Anterior cingulate cortex (tissue), 58 donors: ENCODE data around the gene AFM.
A peak's percentile ranks its signal among the peaks of the same experiment; 100 is the strongest.

Experiments
- DNase-seq, 58 donors: peaks; one replicate each; lab custom pipeline; 2025; lab: John Stamatoyannopoulos, UW

The AFM gene

DNA sequence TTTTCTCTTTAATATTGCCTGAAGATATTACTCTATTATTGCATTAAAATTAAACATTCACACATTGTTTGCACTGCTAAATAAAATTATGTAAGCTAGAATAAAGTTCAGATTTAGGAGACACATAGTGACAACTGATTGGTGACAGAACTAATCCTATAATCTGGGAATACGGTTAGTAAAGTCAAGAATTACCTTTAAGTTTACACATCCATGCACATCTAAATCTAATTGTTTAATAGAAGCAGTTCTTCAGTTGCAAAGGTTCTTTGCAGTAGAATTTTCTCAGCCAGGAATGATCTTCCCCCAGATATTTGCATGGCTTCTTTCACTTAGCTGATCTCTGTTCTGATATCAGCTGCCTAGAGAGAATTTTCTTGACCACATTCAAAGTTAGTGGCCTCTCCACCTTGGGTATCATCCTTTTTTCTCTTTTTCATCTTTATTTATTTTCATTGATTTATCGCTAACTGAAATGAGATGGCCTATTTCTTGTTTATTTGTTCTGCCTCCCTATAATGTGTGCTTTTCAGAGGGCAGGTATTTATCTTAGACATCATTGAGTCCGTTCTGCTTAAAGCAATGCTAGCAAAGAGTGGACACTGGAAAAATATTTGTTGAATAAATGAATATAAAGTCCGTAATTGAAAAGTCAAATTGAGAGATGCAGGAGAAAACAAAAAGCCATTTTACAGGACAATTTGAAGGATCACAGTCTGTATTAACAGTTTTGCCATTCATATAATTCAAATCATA, 32.9 kb upstream of the AFM start:
- no peak for DNase-seq

DNA sequence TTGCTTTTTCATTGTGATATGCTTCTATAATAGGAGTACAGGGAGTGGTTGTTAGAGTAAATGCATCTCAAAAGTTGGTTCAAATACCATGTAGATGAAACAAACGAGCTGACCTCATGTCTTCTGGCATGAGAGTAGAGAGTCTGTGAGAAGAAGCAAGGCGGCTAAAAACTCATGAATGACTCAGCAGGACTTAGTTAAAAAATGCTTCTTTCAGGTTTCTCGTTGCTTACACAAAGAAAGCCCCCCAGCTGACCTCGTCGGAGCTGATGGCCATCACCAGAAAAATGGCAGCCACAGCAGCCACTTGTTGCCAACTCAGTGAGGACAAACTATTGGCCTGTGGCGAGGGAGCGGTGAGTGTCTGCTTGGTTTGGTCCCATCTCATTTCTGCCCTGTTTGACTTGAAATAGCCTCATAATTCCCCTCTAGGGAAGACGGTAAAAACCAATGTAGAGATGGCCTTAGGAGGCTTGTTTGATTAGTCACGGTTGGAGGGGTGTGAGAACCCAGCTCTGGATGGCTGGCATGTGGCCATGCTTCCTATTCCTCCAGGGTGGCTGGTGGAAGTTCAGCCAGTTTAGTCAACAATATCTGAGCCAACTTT, 31.0 kb upstream of the AFM start:
- DNase-seq = peak in 2 of 58 donors; percentile 4 to 6

DNA sequence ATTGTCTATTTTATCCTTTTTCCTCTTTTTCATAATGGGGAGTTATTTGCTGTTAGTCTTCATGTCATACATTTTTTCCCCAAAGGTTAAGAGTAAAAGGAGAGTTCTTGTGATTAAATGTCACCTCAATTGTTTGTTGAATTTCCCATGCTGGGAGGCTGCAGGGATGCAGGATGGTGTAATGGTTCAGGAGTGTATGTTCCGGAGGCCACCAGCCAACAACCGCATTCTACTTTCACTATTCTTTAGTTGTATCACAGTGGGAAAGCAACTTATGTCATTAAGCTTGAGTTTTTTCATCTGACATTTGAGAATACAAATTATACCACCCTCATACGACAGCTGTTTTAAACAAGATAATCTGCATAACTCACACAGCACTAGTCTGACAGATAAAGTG, 30.1 kb upstream of the AFM start:
- no peak for DNase-seq

DNA sequence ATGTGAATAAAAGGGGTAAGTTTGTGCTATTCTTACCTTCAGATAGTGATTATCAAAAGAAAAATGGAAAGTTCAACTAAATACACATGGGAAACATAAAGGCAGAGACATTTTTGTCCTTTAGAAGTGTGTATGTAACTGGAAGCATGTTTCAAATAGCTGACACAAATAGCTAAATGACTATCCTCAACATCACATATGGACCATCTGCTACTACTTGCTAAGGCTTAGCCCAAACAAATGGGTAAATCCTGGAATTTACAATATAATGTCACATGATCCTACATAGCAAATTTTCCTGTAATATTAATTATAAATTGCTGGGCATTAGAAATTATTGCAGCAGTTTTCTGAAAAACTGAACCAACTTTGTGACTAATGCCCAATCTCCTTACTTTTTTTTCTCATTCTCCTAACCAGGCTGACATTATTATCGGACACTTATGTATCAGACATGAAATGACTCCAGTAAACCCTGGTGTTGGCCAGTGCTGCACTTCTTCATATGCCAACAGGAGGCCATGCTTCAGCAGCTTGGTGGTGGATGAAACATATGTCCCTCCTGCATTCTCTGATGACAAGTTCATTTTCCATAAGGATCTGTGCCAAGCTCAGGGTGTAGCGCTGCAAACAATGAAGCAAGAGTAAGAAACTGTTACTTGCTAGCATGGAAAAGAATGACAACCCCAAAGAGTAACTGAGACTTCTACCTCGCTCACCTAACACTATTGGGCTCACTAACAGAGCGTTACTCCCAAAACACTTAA, 29.4 kb upstream of the AFM start:
- DNase-seq = no peak

DNA sequence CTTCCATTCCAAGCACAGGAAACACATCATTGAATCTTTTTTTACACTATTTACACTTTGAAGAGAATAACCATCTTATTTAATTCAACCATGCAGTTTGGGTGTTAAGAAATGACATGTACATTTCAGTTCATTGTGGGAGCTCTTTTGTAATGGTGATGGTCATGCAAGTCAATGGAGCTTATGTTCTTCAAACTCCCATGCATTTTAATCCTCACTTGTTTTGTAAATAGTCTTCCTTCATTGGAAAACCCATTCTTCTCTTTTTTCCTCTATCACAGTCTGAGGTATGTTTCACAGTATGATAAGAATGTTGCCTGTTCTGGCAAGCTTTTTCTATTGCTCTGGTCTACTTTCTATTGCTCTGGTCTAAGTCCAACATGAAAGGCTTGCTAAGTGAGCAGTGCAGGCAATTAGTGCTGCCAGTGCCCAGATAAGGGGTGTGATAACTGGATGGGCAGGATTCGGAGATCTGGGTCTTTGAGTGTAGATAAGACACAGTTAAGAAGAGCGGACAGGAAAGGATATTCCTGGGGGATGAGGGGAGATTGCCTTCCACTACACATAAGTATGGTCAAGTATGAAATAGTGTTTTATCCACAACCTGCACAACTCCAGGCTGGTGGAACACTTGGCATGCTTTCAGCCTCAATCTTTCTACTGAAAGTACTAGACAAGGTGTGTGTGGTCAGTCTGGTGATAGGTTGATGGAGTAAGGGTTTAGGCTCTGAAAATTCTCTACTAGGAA, 28.4 kb upstream of the AFM start:
- DNase-seq = no peak

DNA sequence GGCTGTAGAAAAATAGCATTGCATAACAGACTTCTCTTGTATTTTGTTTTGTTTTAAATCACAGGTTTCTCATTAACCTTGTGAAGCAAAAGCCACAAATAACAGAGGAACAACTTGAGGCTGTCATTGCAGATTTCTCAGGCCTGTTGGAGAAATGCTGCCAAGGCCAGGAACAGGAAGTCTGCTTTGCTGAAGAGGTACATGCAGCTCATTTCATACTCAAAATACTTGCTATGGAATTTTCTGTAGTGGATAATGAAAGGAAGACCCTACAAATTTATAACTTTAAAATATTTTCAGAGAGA, 27.9 kb upstream of the AFM start:
- DNase-seq = no peak

DNA sequence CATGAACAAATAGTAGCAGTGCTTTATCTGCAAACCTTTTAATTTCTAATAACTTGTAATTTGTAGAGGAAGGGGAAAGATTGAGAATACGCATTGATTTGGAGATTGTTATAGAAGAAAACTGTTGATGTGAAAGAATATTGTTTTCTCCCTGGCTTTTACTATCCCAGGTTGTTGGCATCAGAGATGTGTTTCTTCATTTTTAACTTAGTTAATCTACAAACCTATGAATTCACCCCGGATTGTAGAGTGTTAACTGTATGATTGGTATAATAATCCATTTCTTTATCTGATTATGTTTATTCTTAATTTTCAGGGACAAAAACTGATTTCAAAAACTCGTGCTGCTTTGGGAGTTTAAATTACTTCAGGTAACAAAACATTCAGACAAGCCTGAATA, 26.6 kb upstream of the AFM start:
- no peak for DNase-seq

DNA sequence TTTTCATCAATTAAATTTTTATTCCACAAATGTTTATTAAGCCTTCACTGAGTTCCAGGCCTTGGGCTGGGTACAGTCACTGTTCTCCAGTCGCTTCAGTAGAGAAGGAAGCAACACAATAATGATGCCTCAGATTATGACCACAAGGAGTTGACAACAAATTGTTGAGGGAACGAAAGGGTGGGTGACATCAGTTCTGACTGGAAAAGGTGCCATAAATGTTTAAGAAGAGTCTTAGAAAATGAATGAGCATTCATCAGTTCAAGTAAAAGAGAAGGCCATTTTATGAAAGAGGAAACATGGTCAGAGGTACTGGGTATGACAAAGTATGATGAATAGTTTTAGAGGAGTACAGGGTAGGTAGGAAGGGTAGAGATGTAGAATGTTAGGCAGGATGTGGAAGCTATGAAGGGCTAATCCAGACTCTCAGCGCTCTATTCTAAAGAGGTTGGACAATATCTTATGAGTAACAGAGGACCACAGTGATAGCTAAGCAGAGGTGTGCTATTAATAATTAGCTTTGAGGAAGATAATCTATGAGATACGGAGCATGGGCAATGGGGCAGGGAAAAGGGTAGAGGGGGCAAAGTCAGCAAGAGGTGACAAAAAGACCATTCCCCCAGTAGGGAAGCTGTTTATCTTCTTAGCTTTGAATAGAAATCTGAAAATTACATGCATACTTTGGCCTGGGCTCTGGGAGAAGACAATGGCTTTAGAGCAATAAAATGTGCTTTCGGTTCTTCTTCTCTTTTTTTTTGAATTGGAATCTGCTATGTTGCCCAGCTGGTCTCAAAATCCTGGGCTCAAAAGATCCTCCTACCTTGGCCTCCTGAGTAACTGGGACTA, 25.1 kb upstream of the AFM start:
- no peak for DNase-seq

DNA sequence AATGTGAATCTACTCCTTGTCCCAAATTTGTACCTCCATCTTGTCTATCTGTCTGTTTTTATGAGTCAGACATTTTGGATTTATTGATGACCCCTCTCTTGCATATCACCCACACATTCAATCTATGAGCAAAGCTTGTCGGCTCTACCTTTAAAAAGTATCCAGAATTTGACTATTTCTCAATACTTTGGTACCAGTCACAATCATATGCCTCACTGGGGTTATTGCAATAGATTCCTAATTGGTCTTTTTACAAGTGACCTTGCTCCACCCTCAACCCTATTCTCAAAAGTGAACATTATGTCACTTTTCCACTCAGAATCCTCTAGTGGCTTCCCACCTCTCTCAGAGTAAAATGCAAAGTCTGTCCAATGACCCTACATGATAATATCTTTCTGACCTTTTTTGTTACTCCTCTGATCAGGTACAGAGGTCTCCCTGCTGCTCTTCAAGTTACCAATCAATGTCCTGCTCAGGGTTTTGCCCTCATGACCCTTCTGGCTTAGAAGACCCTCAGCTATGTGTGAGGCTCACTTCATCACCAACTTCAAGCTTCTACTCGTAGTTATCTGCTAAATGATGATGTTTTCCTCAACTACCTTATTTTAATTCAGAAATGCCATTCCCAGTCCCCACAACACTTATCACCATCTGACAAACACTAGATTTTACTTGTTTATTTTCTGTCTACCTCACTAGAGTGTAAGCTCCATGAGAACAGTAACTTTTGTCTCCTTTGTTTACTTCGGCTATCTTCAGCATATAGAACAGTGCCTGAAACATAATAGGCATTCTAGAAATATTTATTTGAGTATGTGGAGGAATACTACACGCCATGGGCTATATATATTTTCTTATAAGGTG, 23.1 kb upstream of the AFM start:
- DNase-seq = no peak

DNA sequence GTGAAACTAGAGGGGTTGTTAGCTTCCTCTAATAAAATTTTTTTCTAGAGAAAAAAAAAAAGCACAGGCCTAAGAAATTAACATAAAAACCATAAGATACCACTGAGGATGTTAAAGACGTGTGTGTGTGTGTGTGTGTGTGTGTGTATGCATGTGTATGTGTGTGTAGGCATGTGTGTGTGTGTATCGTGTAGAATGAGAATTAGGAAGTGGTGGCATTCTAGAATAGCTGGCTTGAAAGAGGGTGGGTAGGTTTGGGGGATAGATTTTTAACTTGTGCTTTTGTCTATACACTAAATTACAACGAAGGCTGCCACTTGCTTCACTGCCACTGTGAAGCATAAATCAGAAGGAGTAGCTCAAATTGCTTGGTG, 22.5 kb upstream of the AFM start:
- DNase-seq = no peak

DNA sequence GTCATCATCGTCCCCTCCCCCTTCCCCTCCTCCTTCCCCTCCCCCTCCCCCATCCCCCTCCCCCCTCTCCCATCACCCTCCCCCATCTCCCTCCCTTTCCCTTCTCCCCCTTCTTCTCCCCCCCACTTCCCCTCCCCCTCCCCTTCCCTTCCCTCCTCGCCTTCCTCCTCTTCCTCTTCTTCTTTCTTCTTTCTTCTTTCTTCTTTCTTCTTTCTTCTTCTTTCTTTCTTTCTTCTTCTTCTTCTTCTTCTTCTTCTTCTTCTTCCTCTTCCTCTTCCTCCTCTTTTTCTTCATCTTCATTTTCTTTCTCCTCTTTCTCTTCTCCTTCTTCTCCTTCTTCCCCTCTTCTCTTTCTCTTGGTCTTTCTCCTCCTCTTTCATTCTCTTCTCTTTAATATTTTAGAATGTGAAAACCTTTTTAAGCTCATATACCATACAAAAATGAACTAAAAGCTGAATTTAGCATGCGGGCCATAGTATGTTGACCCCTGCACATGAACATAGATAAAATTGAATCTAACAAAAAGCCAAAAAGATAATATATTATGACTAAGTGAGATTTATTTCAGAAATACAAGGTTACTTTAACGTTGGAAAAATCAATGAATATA, 20.5 kb upstream of the AFM start:
- DNase-seq = no peak

DNA sequence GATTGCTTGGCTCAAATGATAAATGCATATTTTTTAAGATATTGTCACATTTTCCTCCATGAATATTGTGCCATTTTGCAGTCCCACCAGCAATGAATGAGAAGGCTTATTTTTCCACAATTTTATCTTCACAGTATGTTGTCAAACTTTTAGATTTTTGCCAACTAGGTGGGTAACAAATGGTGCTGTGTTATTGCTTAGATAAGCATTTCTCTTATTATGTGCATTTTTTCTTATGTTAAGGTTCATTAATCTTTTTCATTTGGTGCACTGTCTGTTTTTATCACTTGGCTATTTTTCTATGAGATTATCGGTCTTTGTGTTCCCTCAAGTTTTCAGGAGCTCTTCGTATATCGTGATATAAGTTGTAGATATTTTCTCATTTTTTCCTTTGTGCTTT, 13.4 kb upstream of the AFM start:
- no peak for DNase-seq

DNA sequence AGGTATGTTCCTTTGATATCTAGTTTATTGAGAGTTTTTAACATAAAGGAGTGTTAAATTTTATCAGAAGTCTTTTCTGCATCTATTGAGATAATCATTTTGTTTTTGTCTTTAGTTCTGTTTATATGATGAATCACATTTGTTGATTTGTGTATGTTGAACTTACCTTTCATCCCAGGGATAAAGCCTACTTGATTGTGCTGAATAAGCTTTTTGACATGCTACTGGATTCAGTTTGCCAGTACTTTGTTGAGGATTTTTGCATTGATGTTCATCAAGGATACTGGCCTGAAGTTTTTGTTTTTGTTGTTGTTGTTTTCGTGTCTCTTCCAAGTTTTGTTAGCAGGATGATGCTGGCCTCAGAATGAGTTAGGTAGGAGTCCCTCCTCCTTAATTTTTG, 10.8 kb upstream of the AFM start:
- no peak for DNase-seq

DNA sequence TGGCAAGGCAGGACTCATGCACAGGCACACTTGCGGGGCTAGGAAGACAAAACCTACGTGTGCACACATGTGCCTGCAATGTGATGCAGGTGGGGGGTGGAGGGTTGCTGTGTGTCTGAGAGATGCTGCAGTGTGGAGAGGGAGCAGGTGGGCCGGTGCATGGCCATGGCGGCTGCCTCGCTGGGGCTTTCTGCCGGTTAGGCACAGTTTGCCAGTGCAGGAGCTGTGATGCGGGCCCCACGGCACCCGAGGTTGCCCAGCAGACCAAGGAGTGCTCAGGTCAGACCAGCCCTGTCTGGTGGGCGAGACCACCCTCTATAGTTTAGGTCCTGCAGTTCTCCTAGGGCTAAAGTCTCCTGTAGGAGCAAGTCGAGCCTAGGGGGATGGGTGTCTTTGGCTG, 4.4 kb upstream of the AFM start:
- no peak for DNase-seq

DNA sequence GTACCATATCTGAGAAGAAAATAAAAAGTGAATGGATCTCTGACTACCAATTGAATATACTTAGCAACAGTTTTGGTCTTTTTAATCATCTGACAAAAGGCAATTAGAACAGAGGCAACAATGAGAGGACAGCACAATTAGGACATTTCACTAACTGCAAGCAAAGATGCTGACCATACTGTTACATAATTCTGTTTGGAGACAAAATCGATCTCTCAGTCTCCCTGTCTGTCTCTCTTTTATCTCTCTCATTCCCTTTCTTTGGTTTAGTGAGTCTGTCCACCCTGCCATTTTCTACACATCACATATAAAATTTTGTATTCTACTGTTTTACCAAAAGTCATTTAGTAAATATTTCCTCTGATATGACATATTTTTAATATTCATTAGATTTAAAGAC, 2.2 kb upstream of the AFM start:
- DNase-seq = no peak

DNA sequence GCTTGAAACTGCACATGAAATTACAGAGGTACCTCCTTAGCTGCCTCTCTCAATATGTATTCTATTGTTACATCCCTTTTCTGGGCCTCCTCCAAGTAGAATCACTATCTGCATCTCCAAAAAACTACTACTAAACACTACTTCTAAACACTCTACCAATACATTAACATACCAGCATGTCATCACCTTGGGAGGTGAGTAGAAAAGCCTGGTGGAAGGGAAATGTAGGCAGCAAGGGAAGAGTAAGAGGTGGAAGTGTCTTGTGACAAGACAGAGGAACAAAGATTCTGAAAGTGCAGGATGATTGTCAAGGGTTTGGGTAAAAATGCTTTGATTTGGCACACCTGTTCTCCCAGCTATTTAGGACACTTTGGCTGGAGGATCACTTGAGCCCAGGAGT, 3.5 kb downstream of the AFM start:
- no peak for DNase-seq

DNA sequence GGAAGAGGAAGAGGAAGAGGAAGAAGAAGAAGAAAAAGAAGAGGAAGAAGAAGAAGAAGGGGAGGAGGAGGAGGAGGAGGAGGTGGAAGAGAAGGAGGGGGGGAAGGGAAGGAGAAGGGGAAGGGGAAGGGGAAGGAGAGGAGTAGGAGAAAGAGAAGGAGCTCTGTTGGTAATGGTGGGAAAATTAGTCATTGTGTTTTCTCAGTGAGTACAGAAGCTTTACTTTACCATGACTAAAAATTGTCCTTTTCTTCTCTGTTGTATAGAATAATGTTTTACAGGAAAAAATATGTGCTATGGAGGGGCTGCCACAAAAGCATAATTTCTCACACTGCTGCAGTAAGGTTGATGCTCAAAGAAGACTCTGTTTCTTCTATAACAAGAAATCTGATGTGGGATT, 4.1 kb downstream of the AFM start:
- no peak for DNase-seq

DNA sequence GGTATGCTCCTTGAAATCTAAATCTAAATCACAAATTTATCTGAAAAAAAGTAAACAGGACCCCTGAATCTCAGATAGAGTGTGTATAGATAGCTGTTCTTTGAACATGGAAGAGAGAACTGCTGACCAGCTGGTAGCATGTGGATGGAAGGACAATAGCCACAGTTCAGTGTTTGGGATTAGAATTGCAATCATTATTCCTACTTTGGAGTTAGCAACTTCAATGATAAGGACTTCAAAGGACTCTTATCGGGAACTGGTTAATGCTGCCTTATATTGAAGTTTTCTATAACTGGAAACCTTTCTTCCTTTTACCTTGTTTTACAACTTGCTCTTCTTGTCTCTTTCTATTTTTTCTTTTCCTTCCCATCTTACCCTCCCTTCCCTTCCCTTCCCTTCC, 5.0 kb downstream of the AFM start:
- DNase-seq = no peak

DNA sequence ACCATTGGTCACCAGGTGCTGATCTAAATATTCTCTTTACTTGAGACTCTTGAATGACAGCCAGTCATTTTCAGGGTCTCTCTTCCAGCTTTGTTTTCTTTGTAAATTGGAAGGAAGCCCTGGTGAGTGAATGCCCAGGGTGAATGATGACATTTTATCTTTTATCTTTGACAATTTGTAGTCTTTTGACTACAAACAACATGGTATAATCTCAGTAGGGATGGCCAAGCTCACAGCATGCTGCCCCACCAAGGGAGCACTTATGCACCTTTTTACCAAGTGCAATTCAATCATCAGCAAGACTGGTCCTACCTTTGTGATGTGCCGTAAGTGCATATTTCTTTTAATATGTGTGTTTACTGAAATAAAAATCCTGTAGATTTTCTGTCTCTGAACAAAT, 5.7 kb downstream of the AFM start:
- DNase-seq = no peak
